IMR-90 (cell line): Measurements from ENCODE around the gene ATP13A5. TPM values are rescaled to one million over a fixed set of nuclear protein-coding genes. Genes with fewer than 3 reads are reported as not detected.

Experiments
- ATAC-seq: fragments of 200-7000 bp; cut with Tn5 transposase; 2 replicates; pipeline ENCODE4 v1.9.1; 2020; ENCODE audit warnings: low read depth, mild to moderate bottlenecking, moderate library complexity
- BruUV-seq: library from RNA; stranded (reverse); fragments of 400-500 nt; replicated peaks from 2 replicates; lab custom pipeline; 2021; lab: Mats Ljungman, UMichigan
- CTCF ChIA-PET: fragments of 300-600 bp; formaldehyde crosslinking; extraction: SDS; loops from one replicate; lab custom pipeline; 2021; ENCODE audit warnings: antibody characterized with exemption; lab: Yijun Ruan, JAX
- POLR2A ChIA-PET: fragments of 300-600 bp; sonication (Branson Sonifier 250); formaldehyde crosslinking; loops from one replicate; lab custom pipeline; 2022; ENCODE audit warnings: antibody characterized with exemption; ENCODE audit not compliant: unreplicated experiment; lab: Charles Lee
- DNase-seq: peaks from one replicate; pipeline ENCODE4 v3.0.0; 2013
- H2AFZ ChIP-seq: replicated peaks from 2 replicates; pipeline ENCODE3; 2013; ENCODE audit warnings: low read length, mild to moderate bottlenecking; ENCODE audit not compliant: poor library complexity
- H2AK5ac ChIP-seq: 2 replicates; pipeline ENCODE4 v1.6.1; 2013; ENCODE audit warnings: low read depth, low read length, inconsistent platforms
- H2AK9ac ChIP-seq: replicated peaks from 2 replicates; pipeline ENCODE3; 2013; ENCODE audit warnings: mild to moderate bottlenecking, low read depth, low read length, moderate library complexity; ENCODE audit not compliant: poor library complexity
- H2BK120ac ChIP-seq: 2 replicates; pipeline ENCODE4 v1.6.1; 2013; ENCODE audit warnings: low read depth, low read length, inconsistent platforms
- H2BK15ac ChIP-seq: 3 replicates; pipeline ENCODE4 v1.6.1; 2013; ENCODE audit warnings: low read depth, low read length, inconsistent platforms
- H2BK20ac ChIP-seq: 2 replicates; pipeline ENCODE4 v1.6.1; 2013; ENCODE audit warnings: low read depth, mild to moderate bottlenecking, inconsistent platforms, low read length, moderate library complexity
- H2BK5ac ChIP-seq: 2 replicates; pipeline ENCODE4 v1.6.1; 2013; ENCODE audit warnings: mild to moderate bottlenecking, low read depth, low read length, inconsistent platforms; ENCODE audit not compliant: poor library complexity, severe bottlenecking
- H3K14ac ChIP-seq: replicated peaks from 2 replicates; pipeline ENCODE4 v1.6.1; 2013; ENCODE audit warnings: low read depth, low read length, inconsistent platforms
- H3K18ac ChIP-seq: 2 replicates; pipeline ENCODE4 v1.6.1; 2013; ENCODE audit warnings: low read depth, low read length, control low read depth
- H3K23ac ChIP-seq: 2 replicates; pipeline ENCODE4 v1.6.1; 2013; ENCODE audit warnings: low read depth, low read length, inconsistent platforms
- H3K27ac ChIP-seq: 2 replicates; pipeline ENCODE4 v1.5.1; 2013; ENCODE audit warnings: mild to moderate bottlenecking, control low read depth, low read length; ENCODE audit not compliant: insufficient read depth
- H3K27me3 ChIP-seq: 2 replicates; pipeline ENCODE4 v1.6.1; 2013; ENCODE audit warnings: low read length; ENCODE audit not compliant: control insufficient read depth, insufficient read depth
- H3K36me3 ChIP-seq: 2 replicates; pipeline ENCODE4 v1.6.1; 2013; ENCODE audit warnings: low read length, mixed read lengths; ENCODE audit not compliant: control insufficient read depth, insufficient read depth
- H3K4ac ChIP-seq: 2 replicates; pipeline ENCODE4 v1.6.1; 2013; ENCODE audit warnings: low read depth, low read length, inconsistent platforms
- H3K4me1 ChIP-seq: 2 replicates; pipeline ENCODE4 v1.6.1; 2013; ENCODE audit warnings: low read length, mixed read lengths; ENCODE audit not compliant: control insufficient read depth, insufficient read depth
- H3K4me2 ChIP-seq: 2 replicates; pipeline ENCODE4 v1.6.1; 2013; ENCODE audit warnings: low read depth, mild to moderate bottlenecking, control low read depth, low read length, moderate library complexity
- H3K4me3 ChIP-seq: 2 replicates; pipeline ENCODE4 v1.5.1; 2013; ENCODE audit warnings: low read depth, mild to moderate bottlenecking, control low read depth, low read length, moderate library complexity; ENCODE audit not compliant: insufficient read depth
- H3K56ac ChIP-seq: 2 replicates; pipeline ENCODE4 v1.6.1; 2013; ENCODE audit warnings: low read length, inconsistent platforms; ENCODE audit not compliant: insufficient read depth; ENCODE audit errors: extremely low read depth
- H3K79me1 ChIP-seq, 2 experiments: 2 replicates each; pipeline ENCODE4 v1.6.1; 2013; ENCODE audit warnings: low read length in 2 of 2, inconsistent platforms in 1 of 2, low read depth in 1 of 2
- H3K9ac ChIP-seq: 2 replicates; pipeline ENCODE4 v1.6.1; 2013; ENCODE audit warnings: low read depth, low read length, control low read depth
- H3K9me1 ChIP-seq: 2 replicates; pipeline ENCODE4 v1.6.1; 2013; ENCODE audit warnings: low read length, inconsistent platforms; ENCODE audit not compliant: insufficient read depth
- H3K9me3 ChIP-seq: 2 replicates; pipeline ENCODE4 v1.6.1; 2013; ENCODE audit warnings: low read length; ENCODE audit not compliant: control insufficient read depth, insufficient read depth
- H4K20me1 ChIP-seq: 2 replicates; pipeline ENCODE4 v1.6.1; 2013; ENCODE audit warnings: low read length, inconsistent platforms; ENCODE audit not compliant: insufficient read depth
- H4K5ac ChIP-seq: 2 replicates; pipeline ENCODE4 v1.6.1; 2013; ENCODE audit warnings: mild to moderate bottlenecking, low read depth, low read length, control low read depth
- H4K8ac ChIP-seq, 2 experiments: 2 replicates each; pipeline ENCODE4 v1.6.1; 2013; ENCODE audit warnings: low read depth in 2 of 2, low read length in 2 of 2, control low read depth in 1 of 2, inconsistent platforms in 1 of 2
- H4K91ac ChIP-seq: 2 replicates; pipeline ENCODE4 v1.6.1; 2013; ENCODE audit warnings: low read depth, low read length, inconsistent platforms; ENCODE audit not compliant: insufficient read depth
- CEBPB ChIP-seq: IDR thresholded peaks from 2 replicates; pipeline ENCODE4 v1.6.1; 2012; ENCODE audit warnings: low read depth, low read length, improper control_type of control experiment
- MAZ ChIP-seq: IDR thresholded peaks from 2 replicates; pipeline ENCODE4 v1.6.1; 2012; ENCODE audit warnings: low read depth, mild to moderate bottlenecking, low read length, improper control_type of control experiment, moderate library complexity, borderline replicate concordance
- MXI1 ChIP-seq: IDR thresholded peaks from 2 replicates; pipeline ENCODE4 v1.6.1; 2012; ENCODE audit warnings: low read depth, mild to moderate bottlenecking, low read length, moderate library complexity, borderline replicate concordance
- RCOR1 ChIP-seq: IDR thresholded peaks from 2 replicates; pipeline ENCODE4 v1.6.1; 2012; ENCODE audit warnings: mild to moderate bottlenecking, low read length, improper control_type of control experiment; ENCODE audit not compliant: insufficient replicate concordance
- WGBS, 2 experiments: methylation state at CpG; one replicate each; pipeline versions ENCODE4 v1.1.5 to v1.1.7; 2013; ENCODE audit warnings: missing lambda C conversion rate in 2 of 2; ENCODE audit not compliant: insufficient read length in 1 of 2; ENCODE audit errors: extremely low coverage in 2 of 2; 5-methylcytosine and 5-hydroxymethylcytosine counted together
- dilution Hi-C: fragments of 300-500 bp; cut with HindIII; formaldehyde crosslinking; loops from one replicate; pipeline ENCODE4 v1.14.3; 2018; ENCODE audit warnings: low sequenced_read_pairs; ENCODE audit not compliant: unreplicated experiment
- in situ Hi-C: fragments of 300-500 bp; cut with MboI; formaldehyde crosslinking; loops from 3 replicates; pipeline ENCODE4 v1.14.3; 2019; ENCODE audit warnings: low sequenced_read_pairs, inconsistent platforms, mixed read lengths
- intact Hi-C: fragments of 100-400 bp; cut with micrococcal nuclease; formaldehyde crosslinking; loops from 2 replicates; pipeline ENCODE4 v1.10.0; 2022
- polyA plus RNA-seq, 3 experiments: library from polyadenylated mRNA; depleted of rRNA; stranded (reverse); fragments of >200 nt; gene quantifications; 2 replicates each; pipeline ENCODE4 v1.2.3, GENCODE V29; 2012; ENCODE audit warnings: low replicate concordance in 1 of 3
- total RNA-seq: library from RNA; depleted of rRNA; stranded (reverse); fragments of >200 nt; gene quantifications from 2 replicates; pipeline ENCODE4 v1.2.3, GENCODE V29; 2012
- TF ChIP-seq, protein P1 (sequence below): fragments of 150-350 bp; IDR thresholded peaks from 2 replicates; pipeline ENCODE4 v1.6.1; 2016; ENCODE audit warnings: low read depth, mild to moderate bottlenecking, low read length, moderate library complexity, borderline replicate concordance

ATP13A5 gene
- total and polyA plus RNA-seq, 2 of the 4 experiments (the other 2 are of a cell fraction), result not detected

DNA sequence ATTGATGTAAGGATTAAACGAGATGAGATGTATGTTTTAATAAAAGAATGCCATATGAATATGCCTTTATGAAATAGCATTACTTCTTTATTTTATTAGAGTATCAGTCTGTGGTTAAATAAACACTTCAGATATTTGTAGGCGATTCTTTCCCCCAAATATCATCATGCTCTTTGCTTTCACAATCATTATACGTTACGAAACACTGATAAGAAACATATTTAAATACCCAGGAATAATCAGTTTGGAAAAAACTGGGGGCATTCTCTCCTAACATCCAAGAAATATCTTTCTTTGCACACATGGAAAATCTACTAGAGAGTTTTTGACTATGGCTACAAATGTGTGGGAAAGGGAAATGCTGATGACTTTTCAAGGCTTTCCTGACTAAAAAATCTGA, 142.0 kb downstream of the ATP13A5 start:
- ChIA-PET CTCF (no interaction called here), POLR2A (no interaction called here)
- H3K9me1 ChIP-seq, result no peaks in the 10 kb centered on the region
- H3K9ac ChIP-seq, result no peak overlapping the region
- no peaks in the 10 kb centered on the region for H3K36me3 ChIP-seq
- H3K56ac ChIP-seq, result no peak overlapping the region
- intact Hi-C loops (no loop called here), dilution Hi-C loops (no loop called here), in situ Hi-C loops (no loop called here)
- TF ChIP-seq RCOR1 (no peak), MAZ (no peak), CEBPB (no peak), MXI1 (no peak)
- TF ChIP-seq, protein P1, sequence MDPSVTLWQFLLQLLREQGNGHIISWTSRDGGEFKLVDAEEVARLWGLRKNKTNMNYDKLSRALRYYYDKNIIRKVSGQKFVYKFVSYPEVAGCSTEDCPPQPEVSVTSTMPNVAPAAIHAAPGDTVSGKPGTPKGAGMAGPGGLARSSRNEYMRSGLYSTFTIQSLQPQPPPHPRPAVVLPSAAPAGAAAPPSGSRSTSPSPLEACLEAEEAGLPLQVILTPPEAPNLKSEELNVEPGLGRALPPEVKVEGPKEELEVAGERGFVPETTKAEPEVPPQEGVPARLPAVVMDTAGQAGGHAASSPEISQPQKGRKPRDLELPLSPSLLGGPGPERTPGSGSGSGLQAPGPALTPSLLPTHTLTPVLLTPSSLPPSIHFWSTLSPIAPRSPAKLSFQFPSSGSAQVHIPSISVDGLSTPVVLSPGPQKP, result no peak
- no peak overlapping the region for H4K5ac ChIP-seq
- no peak overlapping the region for H2BK20ac ChIP-seq
- no peak overlapping the region for H3K14ac ChIP-seq
- H2BK120ac ChIP-seq, result no peak overlapping the region
- H3K4me3 ChIP-seq, result no peak overlapping the region
- no peaks in the 10 kb centered on the region for H3K4me1 ChIP-seq
- no TSS peak for BruUV-seq
- no peak overlapping the region for H3K4ac ChIP-seq
- H4K91ac ChIP-seq, result no peak overlapping the region
- H2BK15ac ChIP-seq, result no peak overlapping the region
- H2AK9ac ChIP-seq, result no peak overlapping the region
- no peak overlapping the region for H3K23ac ChIP-seq
- H2AK5ac ChIP-seq, result no peak overlapping the region
- no peaks in the 10 kb centered on the region for H3K9me3 ChIP-seq
- H2AFZ ChIP-seq, result no peak overlapping the region
- no peaks in the 10 kb centered on the region for H3K79me1 ChIP-seq
- H3K27me3 ChIP-seq, result no peaks in the 10 kb centered on the region
- H4K20me1 ChIP-seq, result no peaks in the 10 kb centered on the region
- no peak overlapping the region for H3K27ac ChIP-seq
- ATAC-seq (no peak), DNase-seq (no peak)
- no CpG with 5 or more reads among the region's 4 CpGs for WGBS, 2 experiments
- no peak overlapping the region for H3K4me2 ChIP-seq
- H2BK5ac ChIP-seq, result no peak overlapping the region
- H4K8ac ChIP-seq, result no peak overlapping the region
- H3K18ac ChIP-seq, result no peak overlapping the region
